Non-pigmented ciliary epithelial cell (primary cell): ENCODE results near the gene TNRC6C.
"Not testable (repeated sequence)": the region's sequence is repeated elsewhere in the genome, so short reads cannot be mapped to it uniquely, and the experiment has no call there.

Source experiments
- DNase-seq: peaks from one replicate; pipeline ENCODE4 v3.0.0-alpha.2; 2010; ENCODE audit warnings: low read depth

The TNRC6C gene

DNA sequence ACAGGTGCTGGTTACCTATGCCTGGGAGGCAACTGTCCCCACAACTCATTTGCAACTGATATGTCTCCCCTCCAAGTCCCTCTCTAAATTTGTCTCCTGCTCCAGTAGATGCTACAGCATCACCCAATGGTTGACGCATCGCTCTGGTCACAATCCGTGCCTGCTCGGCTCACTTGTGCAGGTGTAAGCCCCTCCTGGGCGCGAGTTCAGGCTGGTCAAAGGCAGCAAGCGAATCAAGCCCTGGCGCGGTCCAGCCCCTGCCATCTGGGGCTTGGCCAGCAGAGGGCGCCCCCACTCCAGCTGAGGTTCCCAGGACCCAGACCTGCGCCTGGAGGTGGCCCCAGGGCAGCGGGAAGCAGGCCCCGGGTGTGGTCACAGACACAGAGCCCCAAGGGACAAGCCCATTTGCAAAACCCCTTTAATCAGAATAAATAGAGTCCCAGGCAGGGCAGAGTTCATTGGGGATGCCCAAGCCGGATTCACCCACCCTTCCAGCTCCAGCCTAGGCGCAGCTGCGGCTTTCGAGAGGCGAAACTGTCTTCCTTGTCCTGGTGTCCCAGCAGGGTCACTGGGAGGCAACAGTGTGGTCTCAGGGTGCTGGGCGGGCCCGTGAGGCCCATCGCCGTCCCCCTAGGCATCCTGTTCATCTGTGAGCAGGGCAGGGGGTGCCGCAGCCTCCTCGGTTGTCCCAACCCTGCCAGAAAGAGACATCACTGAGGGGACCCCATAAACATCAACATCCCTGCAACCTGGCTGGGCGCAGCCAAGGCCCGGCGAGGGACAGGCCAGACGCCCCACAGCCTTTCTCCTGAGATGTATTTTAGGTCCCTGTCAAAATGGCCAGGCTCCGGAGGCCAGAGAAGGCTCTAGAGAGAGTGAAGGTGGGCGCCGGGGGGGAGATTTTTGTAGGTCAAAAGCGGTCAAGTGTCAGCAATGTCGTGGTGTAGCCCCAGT, 154.3 kb downstream of the TNRC6C start:
- DNase-seq, result no peak

DNA sequence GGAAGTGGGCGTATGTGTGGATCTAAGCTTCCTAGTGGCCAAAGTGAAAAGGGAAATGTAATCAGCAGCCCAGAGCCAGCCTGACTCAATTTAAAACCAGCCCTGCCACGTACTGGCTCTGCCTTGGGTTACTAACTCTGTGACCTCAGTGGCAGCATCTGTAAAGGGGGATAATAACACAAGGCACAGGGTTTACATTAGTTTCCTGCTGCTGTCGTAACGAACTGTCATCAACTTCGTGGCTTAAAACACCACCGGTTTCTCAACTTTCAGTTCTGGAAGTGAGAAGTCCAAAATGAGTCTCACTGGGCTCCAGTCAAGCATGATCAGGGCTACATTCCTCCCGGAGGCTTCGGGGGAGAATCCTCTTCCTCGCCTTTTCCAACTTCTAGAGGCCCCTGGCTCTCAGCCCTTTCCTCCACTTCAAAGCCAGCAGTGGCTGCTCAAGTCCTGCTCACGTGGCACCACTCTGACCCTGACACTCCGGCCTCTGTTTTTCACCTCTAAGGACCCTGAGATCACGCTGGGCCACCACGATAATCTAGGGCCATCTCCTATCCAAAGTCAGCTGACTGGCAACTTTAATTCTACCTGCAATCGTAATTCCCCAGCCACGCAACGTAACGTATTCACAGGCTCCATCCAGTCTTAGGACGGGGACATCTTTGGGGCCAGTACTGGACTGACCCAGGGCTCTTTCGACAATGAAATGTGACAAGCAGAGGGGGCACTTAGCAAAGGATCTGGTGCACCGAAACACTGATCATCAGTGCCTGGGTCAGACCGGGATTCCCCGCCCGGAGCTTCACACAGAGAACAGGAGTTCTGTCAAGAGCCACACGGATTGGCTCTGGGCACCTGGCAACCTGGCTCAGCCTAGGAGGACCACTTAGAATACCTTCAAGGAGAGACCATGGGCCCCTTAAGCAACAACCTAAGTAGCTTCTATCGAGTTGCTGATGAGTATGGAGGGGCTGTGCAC, 155.6 kb downstream of the TNRC6C start:
- no peak for DNase-seq

DNA sequence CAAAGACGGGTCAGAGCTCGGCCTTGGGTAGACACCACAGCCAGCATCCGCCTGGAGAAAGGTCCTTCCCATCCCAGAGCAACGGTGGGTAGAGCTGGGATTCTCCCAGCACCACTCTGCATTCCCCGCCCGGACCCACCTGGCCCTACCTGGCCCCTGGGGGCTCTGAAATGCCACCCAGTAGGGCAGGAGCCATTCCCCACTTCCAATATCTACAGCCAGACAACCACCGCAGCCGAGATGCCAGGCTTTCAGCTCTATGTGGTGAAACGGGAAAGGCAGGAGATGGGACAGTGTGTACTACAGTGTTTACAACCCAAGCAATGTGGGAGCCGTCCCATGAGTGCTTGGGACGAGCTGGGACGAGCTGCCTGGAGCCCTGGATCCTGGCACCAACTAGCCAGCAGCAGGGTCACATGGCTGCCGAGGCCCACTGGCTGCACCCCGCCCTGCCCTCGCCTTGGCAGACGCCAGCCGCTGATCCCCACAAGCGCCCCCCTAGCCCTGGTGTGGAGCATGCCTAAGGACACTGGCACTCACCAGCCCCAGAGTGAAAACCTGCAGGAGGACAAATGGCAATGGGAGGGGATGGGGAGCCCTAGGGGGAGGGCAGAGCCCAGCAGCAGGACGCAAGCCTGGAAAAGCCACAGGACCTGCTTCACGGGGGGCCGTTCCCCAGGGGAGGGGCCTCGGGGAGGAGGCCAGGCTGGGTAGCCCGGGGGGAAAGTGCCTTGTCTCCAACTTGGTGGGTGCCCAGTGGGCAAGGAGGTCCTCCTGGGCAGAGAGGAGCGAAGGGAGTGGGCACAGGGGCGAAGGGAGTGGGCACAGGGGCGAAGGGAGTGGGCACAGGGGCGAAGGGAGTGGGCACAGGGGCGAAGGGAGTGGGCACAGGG, 156.6 kb downstream of the TNRC6C start:
- DNase-seq, result no peak

DNA sequence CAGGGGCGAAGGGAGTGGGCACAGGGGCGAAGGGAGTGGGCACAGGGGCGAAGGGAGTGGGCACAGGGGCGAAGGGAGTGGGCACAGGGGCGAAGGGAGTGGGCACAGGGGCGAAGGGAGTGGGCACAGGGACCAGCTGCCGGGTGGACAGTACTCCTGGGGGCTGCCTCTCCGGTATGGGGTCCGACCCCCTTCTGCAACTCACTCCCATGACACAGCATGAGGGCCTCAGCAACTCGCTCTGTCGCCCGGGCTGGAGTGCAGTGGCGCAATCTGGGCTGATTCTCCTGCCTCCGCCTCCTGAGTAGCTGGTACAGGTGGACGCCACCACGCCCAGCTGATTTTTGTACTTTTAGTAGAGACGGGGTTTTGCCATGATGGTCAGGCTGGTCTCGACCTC, 157.3 kb downstream of the TNRC6C start:
- not testable (repeated sequence) for DNase-seq

- DNase-seq, result no peak
These were observed 157.9 kb downstream of the TNRC6C start for GRCh38 chr17:78116411-78116810.

DNA sequence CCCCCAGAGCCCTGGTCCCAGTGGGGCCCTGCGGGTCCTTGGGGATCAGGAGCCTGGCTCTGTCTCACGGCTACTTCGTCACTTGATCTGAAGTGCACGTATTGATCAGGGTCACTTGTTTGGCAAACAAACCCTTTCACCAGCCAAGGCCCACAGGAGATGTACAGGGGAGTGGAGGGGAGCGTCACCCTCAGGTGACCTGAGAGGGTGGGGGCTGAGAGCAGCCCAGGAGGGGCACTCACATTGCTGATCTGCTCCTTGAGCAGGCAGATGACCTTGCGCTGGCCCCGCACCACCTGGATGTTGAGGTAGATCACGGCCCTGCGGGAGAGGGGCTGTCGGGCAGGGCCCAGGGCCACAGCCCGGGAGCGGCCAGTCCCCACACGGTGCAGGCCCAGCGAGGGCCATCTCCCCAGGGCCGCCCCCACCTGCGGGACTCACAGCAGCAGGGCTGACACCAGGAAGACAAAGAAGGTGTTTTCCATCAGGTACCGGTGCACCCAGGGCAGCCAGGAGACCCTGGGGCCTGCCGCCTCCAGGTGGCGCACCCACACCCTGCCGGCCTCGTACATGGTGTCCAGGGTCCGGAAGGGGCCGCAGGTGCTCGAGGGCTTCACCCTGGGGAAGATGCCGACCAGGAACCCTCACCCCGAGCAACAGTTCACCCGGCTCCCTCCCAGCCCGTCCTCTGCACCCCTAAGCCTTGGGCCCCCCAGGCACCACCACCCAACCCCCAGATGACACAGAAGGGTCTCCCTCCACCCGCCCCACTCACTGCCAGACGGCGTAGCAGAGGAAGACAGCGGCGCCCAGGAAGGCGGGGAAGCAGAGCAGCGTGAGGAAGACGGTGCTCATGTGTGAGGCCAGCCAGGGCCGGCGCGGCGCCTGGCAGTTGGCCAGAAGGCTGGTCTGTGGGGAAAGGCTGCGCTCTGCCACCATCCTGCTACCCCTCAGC, 158.8 kb downstream of the TNRC6C start:
- no peak for DNase-seq

DNA sequence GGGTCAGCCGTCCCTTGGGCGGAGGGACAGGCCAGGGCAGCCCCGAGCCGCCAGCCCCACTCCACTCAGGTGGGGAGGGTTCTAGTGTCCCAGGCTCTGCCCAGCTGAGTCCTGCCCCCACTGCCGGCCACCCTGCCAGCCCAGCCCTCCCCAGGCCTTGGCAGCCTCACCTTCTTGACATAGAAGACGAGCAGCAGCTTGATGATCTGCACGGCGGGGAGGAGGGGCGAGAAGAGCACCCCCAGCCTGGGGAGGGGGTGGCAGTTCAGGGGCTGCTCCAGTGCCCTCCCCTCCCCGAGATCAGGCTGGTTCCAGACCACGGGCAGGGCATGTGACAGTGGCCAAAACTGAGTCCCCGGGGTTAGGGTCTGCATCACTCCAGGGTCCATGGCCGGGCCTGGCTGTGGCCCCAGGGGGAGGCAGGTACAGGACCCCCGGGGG, 160.3 kb downstream of the TNRC6C start:
- DNase-seq, result no peak

GRCh38 chr17:78120537-78120936, 162.0 kb downstream of the TNRC6C start:
- DNase-seq, result no peak

GRCh38 chr17:78120971-78121800, 162.7 kb downstream of the TNRC6C start:
- no peak for DNase-seq

- DNase-seq, result no peak
These were observed 163.3 kb downstream of the TNRC6C start for GRCh38 chr17:78121801-78122215.

DNA sequence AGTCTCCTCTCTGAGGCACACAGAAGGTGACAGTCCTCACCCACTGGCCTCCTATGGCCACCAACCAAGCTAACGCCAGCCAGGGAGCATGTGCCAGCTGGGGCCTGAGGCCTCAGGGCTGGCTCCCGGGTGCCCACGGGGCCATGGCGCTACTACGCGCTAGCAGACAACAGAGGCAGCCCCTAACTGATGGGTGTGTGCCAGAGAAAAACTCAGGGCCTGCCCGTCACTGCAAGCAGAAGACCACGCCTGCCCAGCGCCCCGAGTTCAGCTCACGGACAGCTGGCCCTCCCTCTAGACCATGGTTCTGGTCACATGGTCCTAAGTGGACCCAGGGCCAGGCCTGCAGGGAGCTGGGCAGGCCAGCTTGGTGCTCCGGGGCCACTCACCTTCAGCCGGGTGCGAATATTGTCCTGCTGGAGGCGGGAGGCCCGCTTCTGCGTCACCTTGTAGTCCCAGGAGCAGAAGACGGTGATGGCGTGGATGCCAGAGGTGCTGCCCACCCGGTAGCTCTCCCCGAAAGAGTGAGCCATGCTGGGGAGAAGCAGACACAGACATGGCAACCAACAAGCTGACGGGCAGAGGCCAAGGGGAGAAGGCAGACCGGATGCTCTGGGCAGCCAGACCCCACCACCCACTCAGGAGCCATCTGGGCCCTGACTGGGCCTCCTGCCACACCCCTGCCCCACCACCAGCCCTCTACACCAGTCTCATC, 163.9 kb downstream of the TNRC6C start:
- DNase-seq, result no peak

- DNase-seq, result no peak
These were observed 164.4 kb downstream of the TNRC6C start for GRCh38 chr17:78122931-78123249.

GRCh38 chr17:78123258-78123929, 164.9 kb downstream of the TNRC6C start:
- DNase-seq, result no peak

DNA sequence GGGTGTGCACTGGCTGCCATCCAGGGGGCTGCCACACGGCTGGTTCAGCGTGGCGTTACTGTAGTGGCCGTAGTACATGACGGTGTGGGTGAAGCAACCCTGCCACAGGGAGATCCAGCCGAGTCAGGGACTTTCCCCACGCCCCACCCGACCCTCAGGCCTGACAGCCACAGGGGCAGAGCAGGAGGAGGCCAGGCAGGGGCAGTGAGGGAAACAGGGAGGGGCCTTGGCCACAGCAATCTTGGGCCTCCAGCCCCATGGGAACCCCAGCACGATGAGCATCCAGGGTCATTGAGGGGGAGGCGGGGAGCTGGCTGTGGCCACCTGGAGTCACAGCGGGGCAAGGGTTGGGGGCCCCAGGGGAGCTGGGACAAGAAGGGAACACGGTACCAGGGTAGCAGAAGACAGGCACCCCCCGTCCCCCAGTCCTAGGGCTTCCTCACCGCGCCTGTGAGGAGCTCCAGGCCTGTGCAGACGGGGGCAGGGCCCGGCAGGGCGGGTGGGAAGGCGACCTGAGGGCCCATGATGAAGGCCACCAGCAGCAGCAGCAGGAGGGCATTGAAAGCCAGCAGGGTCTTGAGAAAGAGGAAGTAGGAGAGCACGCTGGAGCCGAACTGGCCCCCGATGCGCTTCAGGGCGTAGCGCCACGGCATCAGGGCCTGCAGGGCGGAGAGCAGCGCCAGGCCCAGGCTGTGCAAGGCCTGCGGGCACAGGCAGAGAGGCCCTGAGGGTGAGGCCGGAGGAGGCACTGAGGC, 165.8 kb downstream of the TNRC6C start:
- DNase-seq, result no peak

DNA sequence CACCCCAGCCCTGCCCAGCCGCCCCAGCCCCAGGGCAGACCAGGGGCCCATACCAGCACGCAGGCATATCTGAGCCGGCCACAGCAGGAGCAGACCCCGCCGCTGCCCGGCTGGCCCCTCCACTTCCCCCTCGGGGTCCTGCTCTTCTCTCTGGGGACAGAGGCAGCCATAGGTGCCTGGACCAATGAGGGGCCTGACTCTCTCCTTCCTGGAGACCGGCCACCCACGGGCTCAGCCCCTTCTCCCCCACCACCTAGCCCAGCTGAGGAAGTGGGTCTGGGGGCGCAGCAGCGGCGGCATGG, 166.3 kb downstream of the TNRC6C start:
- DNase-seq, result no peak

GRCh38 chr17:78125138-78125913, 166.8 kb downstream of the TNRC6C start:
- no peak for DNase-seq
